SU-DHL-6 (cell line): ENCODE measurements around the gene CHODL.

ENCODE experiments used
- H2AFZ ChIP-seq: fragments of 200-600 bp; sonication (generic); 2 replicates; pipeline ENCODE4 v1.6.1; 2014; ENCODE audit warnings: low read depth, mild to moderate bottlenecking, moderate library complexity, mixed read lengths, antibody characterized with exemption, low read length; ENCODE audit not compliant: severe bottlenecking
- H3F3A ChIP-seq: fragments of 200-600 bp; shearing (Covaris generic); 2 replicates; pipeline ENCODE4 v1.6.0; 2016; ENCODE audit warnings: antibody characterized with exemption, mild to moderate bottlenecking; ENCODE audit not compliant: insufficient read depth
- H3K27ac ChIP-seq: fragments of 200-600 bp; sonication (generic); 2 replicates; pipeline ENCODE4 v1.5.1; 2016; ENCODE audit warnings: low read depth, mild to moderate bottlenecking, low read length, moderate library complexity, mixed read lengths
- H3K27me3 ChIP-seq: fragments of 200-600 bp; sonication (generic), shearing (Covaris generic); 2 replicates; pipeline ENCODE4 v1.6.0; 2014; ENCODE audit warnings: mild to moderate bottlenecking, low read length
- H3K36me3 ChIP-seq: fragments of 200-600 bp; sonication (generic); 2 replicates; pipeline ENCODE4 v1.6.1; 2014; ENCODE audit warnings: mild to moderate bottlenecking, low read length, mixed read lengths
- H3K4me2 ChIP-seq: fragments of 300-600, 200-600 bp; shearing (Covaris generic), sonication (generic); 2 replicates; pipeline ENCODE4 v1.6.0; 2014; ENCODE audit warnings: low read length, low read depth, mild to moderate bottlenecking; ENCODE audit not compliant: poor library complexity, severe bottlenecking
- H3K4me3 ChIP-seq: fragments of 200-600 bp; sonication (generic); 2 replicates; pipeline ENCODE4 v1.5.1; 2014; ENCODE audit warnings: antibody characterized with exemption, low read length, mild to moderate bottlenecking, mixed read lengths; ENCODE audit not compliant: insufficient read depth, poor library complexity, severe bottlenecking
- H3K79me2 ChIP-seq: fragments of 200-600 bp; sonication (generic); 2 replicates; pipeline ENCODE4 v1.6.1; 2014; ENCODE audit warnings: mild to moderate bottlenecking, low read length, moderate library complexity; ENCODE audit not compliant: insufficient read depth
- H3K9ac ChIP-seq: fragments of 200-600 bp; sonication (generic); 2 replicates; pipeline ENCODE4 v1.7.0; 2014; ENCODE audit warnings: mild to moderate bottlenecking, low read length
- H3K9me2 ChIP-seq: fragments of 200-600 bp; sonication (generic); replicated peaks from 2 replicates; pipeline ENCODE4 v1.6.1; 2014; ENCODE audit warnings: low read length; ENCODE audit not compliant: insufficient read depth
- H3K9me3 ChIP-seq: fragments of 200-600 bp; sonication (generic); 2 replicates; pipeline ENCODE4 v1.6.1; 2014; ENCODE audit warnings: low read length, mixed read lengths; ENCODE audit not compliant: insufficient read depth
- H4K20me1 ChIP-seq: fragments of 200-600 bp; sonication (generic); 2 replicates; pipeline ENCODE4 v1.6.1; 2014; ENCODE audit warnings: low read depth, mild to moderate bottlenecking, antibody characterized with exemption, low read length, moderate library complexity, mixed read lengths
- CTCF ChIP-seq: fragments of 200-600 bp; sonication (generic); IDR thresholded peaks from one replicate; pipeline ENCODE4 v1.5.1; 2017; ENCODE audit warnings: antibody characterized with exemption, mild to moderate bottlenecking, low read length, moderate library complexity; ENCODE audit not compliant: insufficient read depth, poor library complexity, severe bottlenecking
- EZH2phosphoT487 ChIP-seq: fragments of 200-600 bp; sonication (generic), shearing (Covaris generic); conservative IDR thresholded peaks from 2 replicates; pipeline ENCODE4 v1.6.1; 2018; ENCODE audit warnings: mild to moderate bottlenecking, antibody characterized with exemption, low read length, moderate library complexity, mixed read lengths

Gene CHODL

DNA sequence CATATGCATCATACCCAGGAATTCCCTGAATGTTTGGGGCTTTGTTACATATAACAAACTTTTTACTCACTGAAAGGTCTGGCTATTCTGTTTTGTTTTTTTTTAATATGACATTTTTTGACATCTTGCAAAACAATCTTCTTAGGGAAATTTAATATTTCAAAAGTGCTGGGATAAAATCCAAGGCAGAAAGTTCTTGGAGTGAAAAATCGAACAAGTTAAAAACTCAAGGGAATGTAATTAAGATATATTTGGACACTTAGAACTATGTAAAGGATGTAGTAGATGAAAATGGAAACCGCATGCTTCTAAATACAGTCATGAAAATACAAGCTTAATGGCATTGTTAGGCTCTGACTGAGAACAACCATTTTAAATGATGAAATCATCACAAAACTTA, 8.6 kb downstream of the CHODL start:
- TF ChIP-seq EZH2phosphoT487: no peak
- no peak for TF ChIP-seq CTCF
- no peak overlapping the region for H3K9ac ChIP-seq
- no peak overlapping the region for H3K4me3 ChIP-seq
- H3K9me2 ChIP-seq: no peaks in the 10 kb centered on the region
- no peaks in the 10 kb centered on the region for H3K36me3 ChIP-seq
- no peak overlapping the region for H3K27ac ChIP-seq
- H3K4me2 ChIP-seq: no peak overlapping the region
- H2AFZ ChIP-seq: no peak overlapping the region
- no peaks in the 10 kb centered on the region for H3K9me3 ChIP-seq
- H3K27me3 ChIP-seq: no peaks in the 10 kb centered on the region
- no peaks in the 10 kb centered on the region for H4K20me1 ChIP-seq
- H3K79me2 ChIP-seq: no peaks in the 10 kb centered on the region
- peaks cover 3% of the 10 kb centered on the region; the same call in 1 of the 2 replicates for H3F3A ChIP-seq

DNA sequence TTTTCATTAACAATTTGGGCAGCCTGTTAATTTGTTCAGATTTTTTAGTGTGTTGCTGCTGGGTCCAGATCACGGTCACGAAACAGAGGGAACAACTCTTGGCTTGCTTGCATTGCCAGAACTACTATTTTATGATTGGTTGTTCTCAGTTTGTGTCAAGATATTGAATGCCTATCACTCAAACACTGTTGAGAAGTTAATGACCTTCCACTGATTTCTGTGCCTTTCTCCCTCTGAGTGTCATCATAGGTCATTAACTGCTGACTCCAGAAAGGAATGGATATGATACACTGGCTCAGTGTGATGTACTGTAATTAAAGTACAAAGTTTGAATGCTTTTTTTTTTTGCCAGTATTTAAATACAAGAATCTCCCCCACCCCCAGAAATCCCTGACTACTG, 9.2 kb downstream of the CHODL start:
- H3K27ac ChIP-seq: no peak overlapping the region
- H4K20me1 ChIP-seq: no peaks in the 10 kb centered on the region
- no peak overlapping the region for H3K4me3 ChIP-seq
- TF ChIP-seq CTCF (no peak), EZH2phosphoT487 (no peak)
- H3K9me3 ChIP-seq: no peaks in the 10 kb centered on the region
- H3K27me3 ChIP-seq: no peaks in the 10 kb centered on the region
- no peak overlapping the region for H2AFZ ChIP-seq
- H3F3A ChIP-seq: peaks cover 3% of the 10 kb centered on the region; the same call in 1 of the 2 replicates
- H3K36me3 ChIP-seq: no peaks in the 10 kb centered on the region
- no peak overlapping the region for H3K4me2 ChIP-seq
- H3K9ac ChIP-seq: no peak overlapping the region
- H3K9me2 ChIP-seq: no peaks in the 10 kb centered on the region
- no peaks in the 10 kb centered on the region for H3K79me2 ChIP-seq

GRCh38 chr21:18265944-18266343, 21.3 kb downstream of the CHODL start:
- TF ChIP-seq EZH2phosphoT487 (no peak), CTCF (no peak)

More at GRCh38 chr21:18265944-18266343, 21.3 kb downstream of the CHODL start:
- no peak overlapping the region for H3K4me3 ChIP-seq
- no peaks in the 10 kb centered on the region for H3K9me2 ChIP-seq
- H3K27me3 ChIP-seq: no peaks in the 10 kb centered on the region
- H3K79me2 ChIP-seq: no peaks in the 10 kb centered on the region
- H2AFZ ChIP-seq: no peak overlapping the region
- H3K9me3 ChIP-seq: no peaks in the 10 kb centered on the region
- no peak overlapping the region for H3K27ac ChIP-seq
- no peaks in the 10 kb centered on the region for H4K20me1 ChIP-seq
- H3K9ac ChIP-seq: no peak overlapping the region
- H3K4me2 ChIP-seq: no peak overlapping the region
- no peaks in the 10 kb centered on the region for H3K36me3 ChIP-seq
- H3F3A ChIP-seq: no peaks in the 10 kb centered on the region
